GM18511 (cell line): ENCODE results near the gene ENKUR.

Source experiments
- ATAC-seq: cut with Tn5 transposase; IDR thresholded peaks from one replicate; pipeline ENCODE4 v1.9.1; 2021; ENCODE audit warnings: mild to moderate bottlenecking, moderate library complexity; ENCODE audit not compliant: unreplicated experiment

ENKUR gene

GRCh38 chr10:24951201-24952142 lies 64.5 kb downstream of the ENKUR start:
- ATAC-seq = peak; percentile 10

DNA sequence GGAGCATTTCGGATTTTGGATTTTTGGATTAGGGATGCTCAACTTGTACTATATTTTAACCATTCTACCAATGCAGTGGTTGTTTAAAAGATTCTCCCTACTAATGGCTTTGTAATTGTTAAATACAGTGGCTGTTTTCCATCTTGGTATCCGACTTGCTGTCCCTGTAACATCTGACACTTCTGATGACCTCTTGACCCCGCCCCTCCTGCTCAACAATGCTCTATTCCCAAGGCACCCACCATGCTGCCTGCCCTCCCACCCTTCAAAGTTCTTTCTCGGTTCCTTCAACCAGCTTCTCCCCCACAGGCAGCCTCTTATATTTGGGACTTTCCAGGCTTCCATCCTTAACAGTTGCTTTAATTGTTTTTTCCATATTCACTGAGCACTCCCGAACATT lies 65.5 kb downstream of the ENKUR start:
- no peak for ATAC-seq

GRCh38 chr10:24949616-24950015 lies 66.3 kb downstream of the ENKUR start:
- ATAC-seq = no peak

DNA sequence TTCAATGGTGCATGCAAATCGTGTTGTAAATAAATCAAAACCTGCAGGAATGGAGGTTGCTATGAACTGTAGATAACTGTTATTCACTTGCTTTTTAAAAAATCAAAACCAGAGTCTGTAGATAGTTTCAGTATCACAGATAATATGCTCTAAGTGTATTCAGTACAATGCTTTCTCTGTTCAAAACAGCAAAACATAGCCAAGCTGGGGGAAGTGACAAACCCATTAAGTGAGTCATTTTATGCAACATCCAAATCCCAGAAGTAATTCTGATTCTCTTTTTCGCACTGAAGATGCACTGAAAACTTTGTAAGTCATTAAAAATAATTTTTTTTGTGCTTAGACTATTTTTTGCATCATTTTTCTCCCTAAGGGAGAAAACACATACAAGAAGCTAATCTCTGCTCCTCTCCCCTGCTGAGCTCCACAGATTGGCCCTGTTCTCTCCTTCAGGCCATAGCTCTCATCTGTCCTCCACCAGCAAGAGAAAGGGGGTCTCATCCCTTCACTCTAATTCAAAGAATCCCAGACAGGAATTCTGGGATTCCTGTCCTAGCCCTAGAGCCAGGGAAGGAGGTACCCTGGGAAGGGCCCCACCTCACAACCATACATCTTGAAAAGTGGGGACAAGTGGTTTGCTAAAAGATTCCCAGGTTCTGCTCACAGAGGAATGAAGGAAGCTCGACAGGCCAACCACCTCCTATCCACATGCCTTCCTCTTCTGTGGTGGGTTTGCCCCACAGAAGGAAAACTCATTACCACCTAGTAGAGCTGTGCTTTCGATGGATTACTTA lies 68.5 kb downstream of the ENKUR start:
- ATAC-seq = peak; percentile 72

DNA sequence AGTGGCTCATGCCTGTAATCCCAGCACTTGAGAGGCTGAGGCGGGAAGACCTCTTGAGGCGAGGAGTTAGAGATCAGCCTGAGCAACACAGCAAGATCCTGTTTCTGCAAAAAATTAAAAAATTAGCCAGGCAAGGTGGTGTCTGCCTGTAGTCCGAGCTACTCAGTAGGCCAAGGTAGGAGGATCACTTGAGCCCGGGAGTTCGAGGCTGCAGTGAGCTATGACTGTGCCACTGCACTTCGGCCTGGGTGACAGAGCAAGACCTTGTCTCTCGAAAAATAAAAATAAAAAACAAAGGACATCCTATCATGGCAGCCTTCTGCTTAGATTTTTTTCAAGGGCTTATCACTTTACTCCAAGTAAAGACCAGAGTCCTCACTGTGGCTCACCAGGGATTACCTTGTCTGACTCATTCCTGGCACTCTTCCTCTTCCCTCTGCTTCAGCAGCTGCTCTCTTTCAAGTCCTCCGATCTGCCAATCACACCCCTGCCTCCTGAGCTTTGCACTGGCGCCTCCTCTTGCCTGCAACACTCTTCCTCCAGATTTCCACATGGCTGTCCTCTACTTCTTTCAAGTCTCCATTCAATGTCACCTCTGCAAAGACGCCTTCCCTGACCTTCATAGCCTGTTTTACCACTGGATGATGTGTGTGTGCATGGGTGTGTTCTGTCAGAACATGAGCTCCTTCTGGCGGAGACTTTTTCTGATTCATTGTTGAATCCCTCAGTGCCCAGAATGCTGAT lies 71.3 kb downstream of the ENKUR start:
- no peak for ATAC-seq

DNA sequence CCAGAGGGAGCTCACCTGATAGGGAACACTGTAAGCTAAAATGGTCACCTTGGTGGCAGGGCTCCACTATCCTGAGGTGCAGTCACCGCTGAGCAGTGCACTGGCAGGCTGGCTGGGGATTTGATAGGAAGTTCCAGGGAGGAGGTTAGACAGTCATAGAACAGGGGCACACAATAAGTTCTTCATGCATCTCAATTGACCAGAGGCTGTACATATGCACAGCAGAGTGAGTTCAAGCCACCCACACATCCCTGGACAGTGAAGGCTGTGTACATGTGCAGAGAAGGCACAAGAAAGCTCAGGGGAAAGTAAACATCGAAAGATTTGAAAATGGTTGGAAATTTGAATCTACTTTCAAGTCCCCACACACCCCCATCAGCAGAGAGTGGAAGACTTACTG lies 77.4 kb downstream of the ENKUR start:
- no peak for ATAC-seq

- no peak for ATAC-seq
Observed at GRCh38 chr10:24938076-24938475, 77.9 kb downstream of the ENKUR start.

DNA sequence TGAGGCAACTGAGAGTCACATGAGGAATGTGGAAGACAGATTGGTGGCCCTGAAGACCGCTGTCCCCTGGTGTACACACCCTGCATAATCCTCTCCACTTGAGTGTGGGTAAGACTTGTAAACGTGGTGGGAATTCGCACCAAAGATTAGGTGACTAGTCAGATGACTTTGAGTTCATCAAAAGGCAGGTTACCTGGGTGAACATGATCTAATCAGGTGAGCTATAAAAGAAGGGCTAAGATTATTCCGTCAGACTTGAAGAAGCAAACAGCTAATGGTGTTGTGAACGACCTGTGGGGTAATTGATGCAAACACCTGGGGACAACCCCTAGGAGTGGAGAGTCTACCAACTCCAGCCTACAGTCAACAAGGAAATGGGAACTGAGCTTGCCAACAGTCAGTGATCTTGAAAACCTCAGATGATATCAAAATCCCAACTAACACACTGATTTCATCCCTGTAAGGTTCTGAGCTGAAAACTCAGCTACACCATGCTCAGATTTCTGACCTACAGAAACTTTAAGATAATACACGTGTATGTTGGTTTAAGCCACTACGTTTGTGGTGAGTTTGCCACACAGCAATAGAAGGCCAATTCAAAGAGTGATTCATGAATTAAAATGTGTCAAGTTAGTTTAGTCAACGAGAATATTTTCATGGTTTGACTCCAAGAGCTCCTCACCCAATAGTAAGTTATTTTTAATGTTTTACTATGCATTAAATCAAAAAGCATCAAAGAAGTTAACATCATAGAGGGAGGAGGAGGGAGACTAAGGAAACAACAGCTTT lies 80.3 kb downstream of the ENKUR start:
- no peak for ATAC-seq
